Ectodermal cell (in vitro differentiated cells): ENCODE data around the gene MAP3K20.
"Not testable (repeated sequence)": the region's sequence is repeated elsewhere in the genome, so short reads cannot be mapped to it uniquely, and the experiment has no call there.

Experiments used
- H3K27ac ChIP-seq: 2 replicates; pipeline ENCODE4 v1.7.0; 2013; ENCODE audit warnings: mild to moderate bottlenecking, low read depth, low read length; ENCODE audit not compliant: insufficient read depth, poor library complexity, severe bottlenecking
- H3K27me3 ChIP-seq: 2 replicates; pipeline ENCODE4 v1.7.0; 2013; ENCODE audit warnings: mild to moderate bottlenecking, low read length; ENCODE audit not compliant: insufficient read depth, control insufficient read depth, poor library complexity, severe bottlenecking
- H3K36me3 ChIP-seq: one replicate; pipeline ENCODE4 v1.7.0; 2013; ENCODE audit warnings: low read length; ENCODE audit not compliant: control insufficient read depth, insufficient read depth
- H3K4me1 ChIP-seq: one replicate; pipeline ENCODE4 v1.7.0; 2013; ENCODE audit warnings: low read length; ENCODE audit not compliant: control insufficient read depth, insufficient read depth
- H3K4me3 ChIP-seq: 2 replicates; pipeline ENCODE4 v1.7.0; 2013; ENCODE audit warnings: low read depth, low read length, control low read depth; ENCODE audit not compliant: insufficient read depth
- H3K9me3 ChIP-seq: 2 replicates; pipeline ENCODE4 v1.7.0; 2013; ENCODE audit warnings: mild to moderate bottlenecking, low read length, moderate library complexity; ENCODE audit not compliant: control insufficient read depth
- whole genome bisulfite sequencing, 2 experiments: methylation state at CpG; one replicate each; pipeline ENCODE4 v1.1.7; 2013; ENCODE audit warnings: missing lambda C conversion rate in 2 of 2; 5-methylcytosine and 5-hydroxymethylcytosine counted together

The MAP3K20 gene

GRCh38 chr2:173087214-173087581 lies 11.6 kb downstream of the MAP3K20 start:
- no peaks in the 10 kb centered on the region for H3K4me1 ChIP-seq
- no peaks in the 10 kb centered on the region for H3K36me3 ChIP-seq
- no peaks in the 10 kb centered on the region for H3K9me3 ChIP-seq
- no peaks in the 10 kb centered on the region for H3K27me3 ChIP-seq
- no peak overlapping the region for H3K4me3 ChIP-seq
- H3K27ac ChIP-seq: no peak overlapping the region
- WGBS, 2 experiments: 78 to 86% methylated on average over 1 of the region's 1 CpG

- WGBS, 2 experiments: 84 to 96% methylated on average over 3 to 4 of the region's 4 CpGs
- no peak overlapping the region for H3K4me3 ChIP-seq
- no peak overlapping the region for H3K27ac ChIP-seq
- no peaks in the 10 kb centered on the region for H3K27me3 ChIP-seq
- no peaks in the 10 kb centered on the region for H3K4me1 ChIP-seq
- H3K9me3 ChIP-seq: no peaks in the 10 kb centered on the region
- H3K36me3 ChIP-seq: no peaks in the 10 kb centered on the region
Observed at GRCh38 chr2:173087793-173088496, 12.3 kb downstream of the MAP3K20 start.

- no peak overlapping the region for H3K27ac ChIP-seq
- H3K4me1 ChIP-seq: no peaks in the 10 kb centered on the region
- no peaks in the 10 kb centered on the region for H3K36me3 ChIP-seq
- no peaks in the 10 kb centered on the region for H3K27me3 ChIP-seq
- no peak overlapping the region for H3K4me3 ChIP-seq
- 86% methylated on average over 11 of the region's 11 CpGs for WGBS, 2 experiments
- H3K9me3 ChIP-seq: no peaks in the 10 kb centered on the region
Observed at GRCh38 chr2:173090276-173090877, 14.7 kb downstream of the MAP3K20 start.

GRCh38 chr2:173090973-173091660 lies 15.5 kb downstream of the MAP3K20 start:
- Histone ChIP-seq H3K27me3 (no peaks in the 10 kb centered on the region), H3K4me1 (no peaks in the 10 kb centered on the region), H3K9me3 (no peaks in the 10 kb centered on the region), H3K27ac (no peak overlapping the region), H3K36me3 (no peaks in the 10 kb centered on the region), H3K4me3 (no peak overlapping the region)
- 90 to 92% methylated on average over 10 of the region's 10 CpGs for WGBS, 2 experiments

GRCh38 chr2:173091910-173092309 lies 16.3 kb downstream of the MAP3K20 start:
- H3K9me3 ChIP-seq: no peaks in the 10 kb centered on the region
- H3K27ac ChIP-seq: no peak overlapping the region
- H3K4me1 ChIP-seq: no peaks in the 10 kb centered on the region
- WGBS, 2 experiments: 91 to 96% methylated on average over 4 of the region's 4 CpGs
- no peak overlapping the region for H3K4me3 ChIP-seq
- no peaks in the 10 kb centered on the region for H3K27me3 ChIP-seq
- no peaks in the 10 kb centered on the region for H3K36me3 ChIP-seq

- H3K4me1 ChIP-seq: no peaks in the 10 kb centered on the region
- H3K27me3 ChIP-seq: no peaks in the 10 kb centered on the region
- no peak overlapping the region for H3K27ac ChIP-seq
- H3K4me3 ChIP-seq: no peak overlapping the region
- H3K9me3 ChIP-seq: no peaks in the 10 kb centered on the region
- WGBS, 2 experiments: 94 to 98% methylated on average over 2 of the region's 3 CpGs
- H3K36me3 ChIP-seq: no peaks in the 10 kb centered on the region
Observed at GRCh38 chr2:173092844-173093402, 17.3 kb downstream of the MAP3K20 start.

- WGBS, 2 experiments: no CpG with 5 or more reads among the region's 2 CpGs
- not testable (repeated sequence) for H3K36me3 ChIP-seq, H3K4me1 ChIP-seq, H3K4me3 ChIP-seq, H3K27ac ChIP-seq, H3K9me3 ChIP-seq, H3K27me3 ChIP-seq
Observed at GRCh38 chr2:173093617-173094016, 18.0 kb downstream of the MAP3K20 start.

- Histone ChIP-seq H3K4me1 (no peaks in the 10 kb centered on the region), H3K27ac (no peak overlapping the region), H3K9me3 (no peaks in the 10 kb centered on the region), H3K27me3 (no peaks in the 10 kb centered on the region), H3K36me3 (no peaks in the 10 kb centered on the region), H3K4me3 (no peak overlapping the region)
- WGBS, 2 experiments: 100% methylated on average over 1 of the region's 1 CpG; no CpG with 5 or more reads in 1 of the 2 experiments
Observed at GRCh38 chr2:173094731-173095130, 19.1 kb downstream of the MAP3K20 start.

GRCh38 chr2:173095356-173095755 lies 19.7 kb downstream of the MAP3K20 start:
- 83 to 100% methylated on average over 1 of the region's 1 CpG for WGBS, 2 experiments
- Histone ChIP-seq H3K4me1 (no peaks in the 10 kb centered on the region), H3K4me3 (no peak overlapping the region), H3K27me3 (no peaks in the 10 kb centered on the region), H3K27ac (no peak overlapping the region), H3K36me3 (no peaks in the 10 kb centered on the region), H3K9me3 (no peaks in the 10 kb centered on the region)

- 85 to 96% methylated on average over 2 of the region's 2 CpGs for WGBS, 2 experiments
- H3K36me3 ChIP-seq: no peaks in the 10 kb centered on the region
- H3K27ac ChIP-seq: no peak overlapping the region
- no peaks in the 10 kb centered on the region for H3K4me1 ChIP-seq
- no peaks in the 10 kb centered on the region for H3K27me3 ChIP-seq
- no peak overlapping the region for H3K4me3 ChIP-seq
- H3K9me3 ChIP-seq: no peaks in the 10 kb centered on the region
Observed at GRCh38 chr2:173099271-173099670, 23.6 kb downstream of the MAP3K20 start.
